HepG2 (cell line): ENCODE data around the gene UXS1. TPM values are rescaled to one million over a fixed set of nuclear protein-coding genes. Genes with fewer than 3 reads are reported as not detected.

Source experiments
- ATAC-seq: fragments of 200-7000 bp; cut with Tn5 transposase; 3 replicates; pipeline ENCODE4 v1.9.1; 2020; ENCODE audit warnings: mild to moderate bottlenecking, moderate library complexity
- BruUV-seq: library from RNA; stranded (reverse); fragments of 400-500 nt; replicated peaks from 2 replicates; lab custom pipeline; 2021; lab: Mats Ljungman, UMichigan
- CTCF ChIA-PET: fragments of 300-600 bp; formaldehyde crosslinking; extraction: SDS; loops from one replicate; lab custom pipeline; 2021; ENCODE audit warnings: low total read pairs, inconsistent platforms, low intra/inter-chr PET ratio; lab: Yijun Ruan, JAX
- POLR2A ChIA-PET: fragments of 350-600 bp; sonication (Branson Sonifier 250); formaldehyde crosslinking; loops from one replicate; lab custom pipeline; 2020; ENCODE audit warnings: antibody characterized with exemption, inconsistent platforms; lab: Yijun Ruan, JAX
- DNase-seq: peaks from one replicate; pipeline ENCODE4 v3.0.0-alpha.2; 2015; ENCODE audit warnings: low spot score
- FAIRE-seq: peaks from 3 replicates; lab custom pipeline; 2011; peaks lifted over from hg19 to GRCh38; lab: Jason Lieb, UNC
- H2AFZ ChIP-seq: one replicate; pipeline ENCODE4 v1.6.1; 2011; ENCODE audit warnings: low read length, inconsistent platforms
- H3K27ac ChIP-seq: fragments of 300-600 bp; 3 replicates; pipeline ENCODE4 v1.8.0; 2011; ENCODE audit warnings: mixed run types, mild to moderate bottlenecking, mixed read lengths, low read length, inconsistent platforms; ENCODE audit not compliant: insufficient read depth; ENCODE audit errors: extremely low read length
- H3K27me3 ChIP-seq, 2 experiments: fragments of 200-600 bp in 1 of 2; 2 replicates in 1 of 2; 3 replicates in 1 of 2; pipeline versions ENCODE4 v1.6.0 to v1.8.0; 2011; ENCODE audit warnings: low read length in 2 of 2, mild to moderate bottlenecking in 2 of 2, moderate library complexity in 2 of 2, inconsistent platforms in 1 of 2; ENCODE audit not compliant: insufficient read depth in 2 of 2, control insufficient read depth in 1 of 2
- H3K36me3 ChIP-seq, 2 experiments: fragments of 200-600 bp in 1 of 2; replicated peaks in 1 of 2; 2 replicates in 1 of 2; 3 replicates in 1 of 2; pipeline versions ENCODE4 v1.5.1 to v1.8.0; 2011; ENCODE audit warnings: low read length in 2 of 2, inconsistent platforms in 1 of 2; ENCODE audit not compliant: insufficient read depth in 2 of 2, control insufficient read depth in 1 of 2
- H3K4me1 ChIP-seq: 2 replicates; pipeline ENCODE4 v1.5.1; 2012; ENCODE audit warnings: low read length, inconsistent platforms; ENCODE audit not compliant: insufficient read depth
- H3K4me2 ChIP-seq: 2 replicates; pipeline ENCODE4 v1.6.0; 2011; ENCODE audit warnings: low read depth, low read length, inconsistent platforms
- H3K4me3 ChIP-seq, 3 experiments: fragments of 200-600 bp in 1 of 3; sonication (generic), shearing (Covaris generic) in 1 of 3; replicated peaks in 1 of 3; 2 replicates each; pipeline ENCODE4 v1.5.1; 2011 to 2016; ENCODE audit warnings: low read length in 3 of 3, inconsistent platforms in 2 of 3, low read depth in 2 of 3, mild to moderate bottlenecking in 2 of 3, control low read depth in 1 of 3, mixed read lengths in 1 of 3; ENCODE audit not compliant: insufficient read depth in 1 of 3
- H3K79me2 ChIP-seq: one replicate; pipeline ENCODE4 v1.6.1; 2011; ENCODE audit warnings: low read length, inconsistent platforms; ENCODE audit not compliant: insufficient read depth
- H3K9ac ChIP-seq: 2 replicates; pipeline ENCODE4 v1.6.0; 2011; ENCODE audit warnings: mild to moderate bottlenecking, low read depth, low read length, inconsistent platforms; ENCODE audit not compliant: insufficient read depth
- H3K9me3 ChIP-seq: 2 replicates; pipeline ENCODE4 v1.5.1; 2012; ENCODE audit warnings: mild to moderate bottlenecking, low read length
- H4K20me1 ChIP-seq: 2 replicates; pipeline ENCODE4 v1.6.0; 2011; ENCODE audit warnings: inconsistent platforms, mild to moderate bottlenecking, low read length, moderate library complexity; ENCODE audit not compliant: insufficient read depth
- ATF7-NPFF ChIP-seq: sonication (generic); formaldehyde crosslinking; IDR thresholded peaks from 2 replicates; pipeline ENCODE4 v1.8.1; 2023; ENCODE audit warnings: mild to moderate bottlenecking, low read depth, missing genetic modification reagents, moderate library complexity
- FOXK2 ChIP-seq: fragments of 450-650 bp; IDR thresholded peaks from 2 replicates; pipeline ENCODE4 v1.6.1; 2016
- GMEB2 ChIP-seq: IDR thresholded peaks from 2 replicates; pipeline ENCODE4 v1.6.1; 2016; ENCODE audit warnings: missing biosample characterization, missing genetic modification reagents, low read depth
- MATR3 ChIP-seq: sonication (generic); formaldehyde crosslinking; IDR thresholded peaks from 2 replicates; pipeline ENCODE4 v1.4.0; 2020; ENCODE audit warnings: missing genetic modification reagents
- MIXL1 ChIP-seq: IDR thresholded peaks from 2 replicates; pipeline ENCODE4 v1.6.1; 2016
- PRMT3 ChIP-seq: sonication (generic); formaldehyde crosslinking; IDR thresholded peaks from 2 replicates; pipeline ENCODE4 v1.8.1; 2022; ENCODE audit warnings: low read depth, mild to moderate bottlenecking, moderate library complexity, missing genetic modification reagents, borderline replicate concordance
- RBAK ChIP-seq: sonication (generic); formaldehyde crosslinking; IDR thresholded peaks from 2 replicates; pipeline ENCODE4 v1.5.1; 2020; ENCODE audit warnings: mild to moderate bottlenecking, missing genetic modification reagents
- REST ChIP-seq, 2 experiments: IDR thresholded peaks; 2 replicates each; pipeline ENCODE4 v1.6.1; 2011 to 2012; ENCODE audit warnings: low read length in 2 of 2, borderline replicate concordance in 1 of 2, low read depth in 1 of 2, mild to moderate bottlenecking in 1 of 2, moderate library complexity in 1 of 2
- RNF219 ChIP-seq: sonication (generic); formaldehyde crosslinking; IDR thresholded peaks from 2 replicates; pipeline ENCODE4 v1.5.0; 2020; ENCODE audit warnings: mild to moderate bottlenecking, missing genetic modification reagents
- SMAD9 ChIP-seq: sonication (generic); formaldehyde crosslinking; IDR thresholded peaks from 2 replicates; pipeline ENCODE4 v1.5.1; 2020; ENCODE audit warnings: mild to moderate bottlenecking, missing genetic modification reagents
- ZBTB38 ChIP-seq: sonication (generic); formaldehyde crosslinking; IDR thresholded peaks from 2 replicates; pipeline ENCODE4 v1.5.1; 2020; ENCODE audit warnings: mild to moderate bottlenecking, missing genetic modification reagents
- ZFP36L2 ChIP-seq: sonication (generic); formaldehyde crosslinking; IDR thresholded peaks from 2 replicates; pipeline ENCODE4 v1.4.0; 2020; ENCODE audit warnings: missing genetic modification reagents
- ZMYM3 ChIP-seq: sonication (generic); formaldehyde crosslinking; IDR thresholded peaks from 2 replicates; pipeline ENCODE4 v1.5.1; 2020; ENCODE audit warnings: mild to moderate bottlenecking, missing genetic modification reagents
- ZNF280B ChIP-seq: sonication (generic); formaldehyde crosslinking; IDR thresholded peaks from 2 replicates; pipeline ENCODE4 v1.5.0; 2020; ENCODE audit warnings: missing genetic modification reagents, mild to moderate bottlenecking, borderline replicate concordance
- ZNF30 ChIP-seq: sonication (generic); formaldehyde crosslinking; IDR thresholded peaks from 2 replicates; pipeline ENCODE4 v1.5.0; 2020; ENCODE audit warnings: mild to moderate bottlenecking, missing genetic modification reagents
- ZNF350 ChIP-seq: sonication (generic); formaldehyde crosslinking; IDR thresholded peaks from 2 replicates; pipeline ENCODE4 v1.4.0; 2020; ENCODE audit warnings: mild to moderate bottlenecking, low read depth, missing genetic modification reagents, borderline replicate concordance
- ZNF709 ChIP-seq: sonication (generic); formaldehyde crosslinking; IDR thresholded peaks from 2 replicates; pipeline ENCODE4 v1.5.0; 2020; ENCODE audit warnings: mild to moderate bottlenecking, missing genetic modification reagents
- ZNF747 ChIP-seq: sonication (generic); formaldehyde crosslinking; IDR thresholded peaks from 2 replicates; pipeline ENCODE4 v1.8.1; 2023; ENCODE audit warnings: missing genetic modification reagents, mild to moderate bottlenecking, borderline replicate concordance
- WGBS: methylation state at CpG from one replicate; pipeline ENCODE4 v1.1.6; 2017; ENCODE audit warnings: low lambda C conversion rate; 5-methylcytosine and 5-hydroxymethylcytosine counted together
- in situ Hi-C: cut with HindIII; loops from 2 replicates; pipeline ENCODE4 v1.10.0; 2017; ENCODE audit warnings: low pct_unique_long_range_greater_than_20kb; ENCODE audit not compliant: extremely low pct_ligation_motif_present
- intact Hi-C: fragments of 100-400 bp; cut with micrococcal nuclease; formaldehyde crosslinking; loops from one replicate; pipeline ENCODE4 v1.10.0; 2022; ENCODE audit not compliant: unreplicated experiment
- polyA plus RNA-seq, 8 experiments: library from polyadenylated mRNA; depleted of rRNA in 3 of 8; stranded (reverse) in 7 of 8; unstranded in 1 of 8; fragments of >200 nt; fragmentation: Illumina TruSeq in 4 of 8; extraction: Trizol in 4 of 8; gene quantifications; 2 replicates each; pipeline versions ENCODE4 v1.2.1 to v1.2.3, GENCODE V29; 2011 to 2016; ENCODE audit warnings: low read depth in 4 of 8, missing spikeins in 1 of 8, mixed read lengths in 1 of 8; ENCODE audit not compliant: insufficient read depth in 1 of 8
- total RNA-seq, 5 experiments: library from RNA; depleted of rRNA; stranded (reverse); fragments of >200 nt; fragmentation: Illumina TruSeq; extraction: Trizol; gene quantifications; 2 replicates each; pipeline ENCODE4 v1.2.3, GENCODE V29; 2016; ENCODE audit warnings: low read depth in 1 of 5

Gene UXS1
- total and polyA plus RNA-seq, 2 of the 13 experiments (the other 11 are each of a cell fraction or from before 2014, with no cell fraction given), result 53.3 to 110 TPM

- ATAC-seq (peak; percentile 65), FAIRE-seq (no peak), DNase-seq (peak; percentile 29)
- H3K4me1 ChIP-seq, result peaks cover 31% of the 10 kb centered on the region
- no TSS peak for BruUV-seq
- H3K79me2 ChIP-seq, result peaks cover 31% of the 10 kb centered on the region
- H3K4me3 ChIP-seq, result no peak overlapping the region
- TF ChIP-seq MATR3 (CRISPR knock-in tag) (no peak), ZBTB38 (CRISPR knock-in tag) (no peak), ZNF747 (no peak), ATF7-NPFF (no peak), RNF219 (CRISPR knock-in tag) (no peak), RBAK (no peak), FOXK2 (no peak), MIXL1 (CRISPR knock-in tag) (no peak), PRMT3 (CRISPR knock-in tag) (no peak), GMEB2 (CRISPR knock-in tag) (no peak), ZNF709 (CRISPR knock-in tag) (no peak), REST (IDR thresholded peaks at IDR 0.05; ENCODE audit: borderline replicate concordance in 1 of 2, low read depth in 1 of 2, low read length in 2 of 2) (no peak), ZMYM3 (CRISPR knock-in tag) (no peak), ZNF350 (CRISPR knock-in tag) (no peak), ZFP36L2 (CRISPR knock-in tag) (no peak), ZNF30 (no peak), ZNF280B (CRISPR knock-in tag) (no peak), SMAD9 (no peak)
- intact Hi-C loops (no loop called here), in situ Hi-C loops (no loop called here)
- H3K36me3 ChIP-seq, result peaks cover 15 to 41% of the 10 kb centered on the region in 2 experiments
- H3K27me3 ChIP-seq, result no peaks in the 10 kb centered on the region
- no peak overlapping the region for H2AFZ ChIP-seq
- H4K20me1 ChIP-seq, result no peaks in the 10 kb centered on the region
- ChIA-PET POLR2A (no interaction called here), CTCF (no interaction called here)
- no peak overlapping the region for H3K9ac ChIP-seq
- H3K4me2 ChIP-seq, result no peak overlapping the region
- no peak overlapping the region for H3K27ac ChIP-seq
- 91% methylated on average over 3 of the region's 3 CpGs for WGBS
- H3K9me3 ChIP-seq, result no peaks in the 10 kb centered on the region
Measured at GRCh38 chr2:106165029-106165428, 29.1 kb downstream of the UXS1 start.
